ENCODE measurements around the gene NR1H3.

NR1H3 gene

GRCh38 chr11:47233051-47233450 lies 24.7 kb upstream of the NR1H3 start:
- H3K4me1 Mint-ChIP-seq: peaks cover 10% of the 10 kb centered on the region
- no peak overlapping the region for H3K4me3 Mint-ChIP-seq
- peaks cover 14% of the 10 kb centered on the region for H3K36me3 Mint-ChIP-seq (ENCODE audit: low read depth)
- no peaks in the 10 kb centered on the region for H3K9me3 Mint-ChIP-seq
- no peak overlapping the region for H3K27ac Mint-ChIP-seq
- peaks cover 3% of the 10 kb centered on the region for H3K27me3 Mint-ChIP-seq (ENCODE audit: low read depth)
- TF ChIP-seq CTCF (IDR thresholded peaks at IDR 0.05; ENCODE audit: unreplicated experiment in 3 of 3): no peak

- H3K36me3 Mint-ChIP-seq (ENCODE audit: low read depth): peaks cover 14% of the 10 kb centered on the region
- H3K9me3 Mint-ChIP-seq: no peaks in the 10 kb centered on the region
- H3K27me3 Mint-ChIP-seq (ENCODE audit: low read depth): peaks cover 2% of the 10 kb centered on the region
- H3K4me3 Mint-ChIP-seq: no peak overlapping the region
- peak overlapping the region in 1 of 3 experiments; percentile 35 for H3K27ac Mint-ChIP-seq
- TF ChIP-seq CTCF (IDR thresholded peaks at IDR 0.05; ENCODE audit: unreplicated experiment in 3 of 3): peak in 1 of 3 experiments; percentile 24
- H3K4me1 Mint-ChIP-seq: peaks cover 10% of the 10 kb centered on the region
These were observed 23.7 kb upstream of the NR1H3 start for GRCh38 chr11:47233989-47234668.

- H3K27me3 Mint-ChIP-seq (ENCODE audit: low read depth): no peaks in the 10 kb centered on the region
- H3K27ac Mint-ChIP-seq: no peak overlapping the region
- H3K36me3 Mint-ChIP-seq (ENCODE audit: low read depth): peaks cover 20% of the 10 kb centered on the region
- peaks cover 10% of the 10 kb centered on the region for H3K4me1 Mint-ChIP-seq
- H3K4me3 Mint-ChIP-seq: no peak overlapping the region
- TF ChIP-seq CTCF (IDR thresholded peaks at IDR 0.05; ENCODE audit: unreplicated experiment in 3 of 3): no peak
- H3K9me3 Mint-ChIP-seq: no peaks in the 10 kb centered on the region
These were observed 23.1 kb upstream of the NR1H3 start for GRCh38 chr11:47234669-47235100.

GRCh38 chr11:47235163-47235562 lies 22.6 kb upstream of the NR1H3 start:
- Mint-ChIP-seq H3K27me3 (ENCODE audit: low read depth) (no peaks in the 10 kb centered on the region), H3K9me3 (no peaks in the 10 kb centered on the region), H3K36me3 (ENCODE audit: low read depth) (peaks cover 24% of the 10 kb centered on the region), H3K4me3 (no peak overlapping the region), H3K4me1 (peaks cover 10% of the 10 kb centered on the region), H3K27ac (no peak overlapping the region)
- no peak for TF ChIP-seq CTCF (IDR thresholded peaks at IDR 0.05; ENCODE audit: unreplicated experiment in 3 of 3)

GRCh38 chr11:47236482-47236881 lies 21.3 kb upstream of the NR1H3 start:
- Mint-ChIP-seq H3K36me3 (ENCODE audit: low read depth) (peaks cover 33% of the 10 kb centered on the region), H3K4me3 (no peak overlapping the region), H3K27me3 (ENCODE audit: low read depth) (no peaks in the 10 kb centered on the region), H3K27ac (peak overlapping the region in 2 of 3 experiments; percentile 3 to 11), H3K4me1 (peaks cover 10% of the 10 kb centered on the region), H3K9me3 (no peaks in the 10 kb centered on the region)
- TF ChIP-seq CTCF (IDR thresholded peaks at IDR 0.05; ENCODE audit: unreplicated experiment in 3 of 3): no peak

GRCh38 chr11:47239852-47240251 lies 17.9 kb upstream of the NR1H3 start:
- Mint-ChIP-seq H3K27me3 (ENCODE audit: low read depth) (no peaks in the 10 kb centered on the region), H3K36me3 (ENCODE audit: low read depth) (peaks cover 63% of the 10 kb centered on the region), H3K4me1 (peaks cover 10% of the 10 kb centered on the region), H3K4me3 (no peak overlapping the region), H3K9me3 (no peaks in the 10 kb centered on the region), H3K27ac (no peak overlapping the region)
- TF ChIP-seq CTCF (IDR thresholded peaks at IDR 0.05; ENCODE audit: unreplicated experiment in 3 of 3): no peak

All from nephron (organoid).